Activated naive CD8-positive, alpha-beta T cell treated with anti-CD3 and anti-CD28 coated beads, Interleukin-2, amount 10 ng/mL, durations not matched to agents 7 days and 5 days (primary cell): Measurements from ENCODE around the gene FGF14. TPM values are rescaled to one million over a fixed set of nuclear protein-coding genes. Genes with fewer than 3 reads are reported as not detected.

ENCODE experiments used
- ATAC-seq: fragments of 150-1000 bp; cut with Tn5 transposase; one replicate; pipeline ENCODE4 v1.10.0; 2021; ENCODE audit warnings: low read depth, moderate library complexity
- POLR2A ChIA-PET: fragments of 350-600 bp; sonication (Branson Sonifier 250); formaldehyde crosslinking; loops from one replicate; lab custom pipeline; 2021; ENCODE audit warnings: antibody characterized with exemption; lab: Charles Lee
- DNase-seq: peaks from one replicate; pipeline ENCODE4 v3.0.0; 2021
- H3K27ac Mint-ChIP-seq: one replicate; pipeline ENCODE4 v1.8.0; 2022; ENCODE audit warnings: mild to moderate bottlenecking, mixed read lengths
- H3K27me3 Mint-ChIP-seq: one replicate; pipeline ENCODE4 v1.8.0; 2022; ENCODE audit warnings: mild to moderate bottlenecking, moderate library complexity, mixed read lengths
- H3K36me3 Mint-ChIP-seq: one replicate; pipeline ENCODE4 v1.8.0; 2021; ENCODE audit warnings: mild to moderate bottlenecking, mixed read lengths
- H3K4me1 Mint-ChIP-seq: one replicate; pipeline ENCODE4 v1.8.0; 2021; ENCODE audit warnings: mixed read lengths
- H3K4me3 Mint-ChIP-seq: one replicate; pipeline ENCODE4 v1.8.0; 2022; ENCODE audit warnings: mild to moderate bottlenecking, moderate library complexity, mixed read lengths
- H3K9me3 Mint-ChIP-seq: one replicate; pipeline ENCODE4 v1.8.0; 2021; ENCODE audit warnings: mixed read lengths
- total RNA-seq, 2 experiments: library from RNA; stranded (reverse); gene quantifications; one replicate each; pipeline ENCODE4 v1.2.3, GENCODE V29; 2021

The FGF14 gene
- total RNA-seq, 2 experiments from 2014 or later: 0.03 TPM; not detected in 1

- H3K36me3 Mint-ChIP-seq: no peaks in the 10 kb centered on the region
- H3K9me3 Mint-ChIP-seq: no peaks in the 10 kb centered on the region
- no peak overlapping the region for H3K4me3 Mint-ChIP-seq
- H3K27ac Mint-ChIP-seq: no peak overlapping the region
- no peak for ATAC-seq
- POLR2A ChIA-PET: no interaction called here
- H3K4me1 Mint-ChIP-seq: no peaks in the 10 kb centered on the region
- DNase-seq: no peak
- no peaks in the 10 kb centered on the region for H3K27me3 Mint-ChIP-seq
Observed at GRCh38 chr13:102291587-102292218, 110.1 kb downstream of the FGF14 start.

GRCh38 chr13:102289606-102290005 lies 112.2 kb downstream of the FGF14 start:
- ATAC-seq (no peak), DNase-seq (no peak)
- H3K9me3 Mint-ChIP-seq: no peaks in the 10 kb centered on the region
- no peak overlapping the region for H3K4me3 Mint-ChIP-seq
- POLR2A ChIA-PET: no interaction called here
- H3K27me3 Mint-ChIP-seq: peaks cover 2% of the 10 kb centered on the region
- no peak overlapping the region for H3K27ac Mint-ChIP-seq
- H3K4me1 Mint-ChIP-seq: no peaks in the 10 kb centered on the region
- H3K36me3 Mint-ChIP-seq: no peaks in the 10 kb centered on the region

- POLR2A ChIA-PET: no interaction called here
- ATAC-seq (no peak), DNase-seq (no peak)
- Mint-ChIP-seq H3K27ac (no peak overlapping the region), H3K36me3 (no peaks in the 10 kb centered on the region), H3K4me1 (no peaks in the 10 kb centered on the region), H3K4me3 (no peak overlapping the region), H3K9me3 (no peaks in the 10 kb centered on the region), H3K27me3 (peaks cover 2% of the 10 kb centered on the region)
Observed at GRCh38 chr13:102286326-102286725, 115.5 kb downstream of the FGF14 start.

GRCh38 chr13:102280366-102280765 lies 121.5 kb downstream of the FGF14 start:
- no peaks in the 10 kb centered on the region for H3K9me3 Mint-ChIP-seq
- H3K4me3 Mint-ChIP-seq: no peak overlapping the region
- DNase-seq (no peak), ATAC-seq (no peak)
- no peaks in the 10 kb centered on the region for H3K36me3 Mint-ChIP-seq
- no peaks in the 10 kb centered on the region for H3K4me1 Mint-ChIP-seq
- POLR2A ChIA-PET: no interaction called here
- H3K27me3 Mint-ChIP-seq: peaks cover 2% of the 10 kb centered on the region
- peak overlapping the region; percentile 54 for H3K27ac Mint-ChIP-seq

GRCh38 chr13:102277286-102277685 lies 124.6 kb downstream of the FGF14 start:
- POLR2A ChIA-PET: no interaction called here
- no peak overlapping the region for H3K4me3 Mint-ChIP-seq
- DNase-seq (no peak), ATAC-seq (no peak)
- no peaks in the 10 kb centered on the region for H3K36me3 Mint-ChIP-seq
- H3K27ac Mint-ChIP-seq: no peak overlapping the region
- no peaks in the 10 kb centered on the region for H3K27me3 Mint-ChIP-seq
- H3K9me3 Mint-ChIP-seq: no peaks in the 10 kb centered on the region
- no peaks in the 10 kb centered on the region for H3K4me1 Mint-ChIP-seq

GRCh38 chr13:102276404-102276803 lies 125.4 kb downstream of the FGF14 start:
- Mint-ChIP-seq H3K27me3 (no peaks in the 10 kb centered on the region), H3K4me1 (no peaks in the 10 kb centered on the region), H3K27ac (no peak overlapping the region), H3K36me3 (no peaks in the 10 kb centered on the region), H3K4me3 (no peak overlapping the region), H3K9me3 (no peaks in the 10 kb centered on the region)
- no peak for DNase-seq
- no peak for ATAC-seq
- POLR2A ChIA-PET: no interaction called here

GRCh38 chr13:102275969-102276368 lies 125.9 kb downstream of the FGF14 start:
- DNase-seq: no peak
- Mint-ChIP-seq H3K27me3 (no peaks in the 10 kb centered on the region), H3K27ac (no peak overlapping the region), H3K4me1 (no peaks in the 10 kb centered on the region), H3K9me3 (no peaks in the 10 kb centered on the region), H3K4me3 (no peak overlapping the region), H3K36me3 (no peaks in the 10 kb centered on the region)
- no peak for ATAC-seq
- POLR2A ChIA-PET: no interaction called here

GRCh38 chr13:102273111-102273510 lies 128.7 kb downstream of the FGF14 start:
- no peaks in the 10 kb centered on the region for H3K4me1 Mint-ChIP-seq
- no peak overlapping the region for H3K4me3 Mint-ChIP-seq
- ATAC-seq (no peak), DNase-seq (no peak)
- POLR2A ChIA-PET: no interaction called here
- no peaks in the 10 kb centered on the region for H3K27me3 Mint-ChIP-seq
- no peaks in the 10 kb centered on the region for H3K9me3 Mint-ChIP-seq
- no peaks in the 10 kb centered on the region for H3K36me3 Mint-ChIP-seq
- H3K27ac Mint-ChIP-seq: no peak overlapping the region

- ATAC-seq (no peak), DNase-seq (no peak)
- no peaks in the 10 kb centered on the region for H3K27me3 Mint-ChIP-seq
- H3K27ac Mint-ChIP-seq: no peak overlapping the region
- H3K4me1 Mint-ChIP-seq: no peaks in the 10 kb centered on the region
- H3K9me3 Mint-ChIP-seq: no peaks in the 10 kb centered on the region
- no peak overlapping the region for H3K4me3 Mint-ChIP-seq
- no peaks in the 10 kb centered on the region for H3K36me3 Mint-ChIP-seq
- POLR2A ChIA-PET: no interaction called here
Observed at GRCh38 chr13:102267191-102267590, 134.7 kb downstream of the FGF14 start.

GRCh38 chr13:102261809-102262208 lies 140.0 kb downstream of the FGF14 start:
- ATAC-seq (no peak), DNase-seq (no peak)
- Mint-ChIP-seq H3K4me3 (no peak overlapping the region), H3K27ac (no peak overlapping the region), H3K9me3 (peaks cover under 1% of the 10 kb centered on the region), H3K36me3 (no peaks in the 10 kb centered on the region), H3K27me3 (no peaks in the 10 kb centered on the region), H3K4me1 (no peaks in the 10 kb centered on the region)
- POLR2A ChIA-PET: no interaction called here

- DNase-seq: no peak
- H3K27ac Mint-ChIP-seq: no peak overlapping the region
- H3K4me1 Mint-ChIP-seq: no peaks in the 10 kb centered on the region
- no peak overlapping the region for H3K4me3 Mint-ChIP-seq
- no peaks in the 10 kb centered on the region for H3K27me3 Mint-ChIP-seq
- no peak for ATAC-seq
- POLR2A ChIA-PET: no interaction called here
- no peaks in the 10 kb centered on the region for H3K36me3 Mint-ChIP-seq
- peaks cover 1% of the 10 kb centered on the region for H3K9me3 Mint-ChIP-seq
Observed at GRCh38 chr13:102261316-102261715, 140.5 kb downstream of the FGF14 start.

GRCh38 chr13:102260256-102260655 lies 141.6 kb downstream of the FGF14 start:
- no peak overlapping the region for H3K27ac Mint-ChIP-seq
- no peak for DNase-seq
- H3K4me3 Mint-ChIP-seq: no peak overlapping the region
- H3K4me1 Mint-ChIP-seq: no peaks in the 10 kb centered on the region
- no peaks in the 10 kb centered on the region for H3K27me3 Mint-ChIP-seq
- no peak for ATAC-seq
- H3K36me3 Mint-ChIP-seq: no peaks in the 10 kb centered on the region
- POLR2A ChIA-PET: no interaction called here
- H3K9me3 Mint-ChIP-seq: peaks cover 1% of the 10 kb centered on the region

GRCh38 chr13:102255409-102255808 lies 146.4 kb downstream of the FGF14 start:
- H3K27ac Mint-ChIP-seq: no peak overlapping the region
- POLR2A ChIA-PET: no interaction called here
- DNase-seq (no peak), ATAC-seq (no peak)
- H3K4me1 Mint-ChIP-seq: no peaks in the 10 kb centered on the region
- no peaks in the 10 kb centered on the region for H3K27me3 Mint-ChIP-seq
- peaks cover 4% of the 10 kb centered on the region for H3K9me3 Mint-ChIP-seq
- no peak overlapping the region for H3K4me3 Mint-ChIP-seq
- no peaks in the 10 kb centered on the region for H3K36me3 Mint-ChIP-seq

- Mint-ChIP-seq H3K36me3 (no peaks in the 10 kb centered on the region), H3K27ac (no peak overlapping the region), H3K4me3 (no peak overlapping the region), H3K27me3 (no peaks in the 10 kb centered on the region), H3K4me1 (no peaks in the 10 kb centered on the region), H3K9me3 (peaks cover 3% of the 10 kb centered on the region)
- ATAC-seq (no peak), DNase-seq (no peak)
- POLR2A ChIA-PET: no interaction called here
Observed at GRCh38 chr13:102251817-102252216, 150.0 kb downstream of the FGF14 start.

- DNase-seq (no peak), ATAC-seq (no peak)
- Mint-ChIP-seq H3K27ac (no peak overlapping the region), H3K4me1 (no peaks in the 10 kb centered on the region), H3K9me3 (peaks cover 3% of the 10 kb centered on the region), H3K27me3 (no peaks in the 10 kb centered on the region), H3K4me3 (no peak overlapping the region), H3K36me3 (no peaks in the 10 kb centered on the region)
- POLR2A ChIA-PET: no interaction called here
Observed at GRCh38 chr13:102250448-102250847, 151.4 kb downstream of the FGF14 start.
